Hepatocyte (in vitro differentiated cells): ENCODE data around the gene GABRP.
"Not testable (repeated sequence)": the region's sequence is repeated elsewhere in the genome, so short reads cannot be mapped to it uniquely, and the experiment has no call there.

ENCODE experiments used
- EZH2 ChIP-seq: fragments of 200-600 bp; sonication (generic); IDR thresholded peaks from 2 replicates; pipeline ENCODE4 v1.6.1; 2016; ENCODE audit warnings: antibody characterized with exemption, mild to moderate bottlenecking, borderline replicate concordance
- EZH2phosphoT487 ChIP-seq: fragments of 200-600 bp; sonication (generic); IDR thresholded peaks from one replicate; pipeline ENCODE4 v1.6.1; 2018; ENCODE audit warnings: antibody characterized with exemption, mild to moderate bottlenecking, low read depth, moderate library complexity; ENCODE audit not compliant: unreplicated experiment, severe bottlenecking
- TF ChIP-seq, protein P1 (sequence below): fragments of 200-600 bp; sonication (generic); IDR thresholded peaks from 2 replicates; pipeline ENCODE4 v1.5.1; 2016; ENCODE audit warnings: antibody characterized with exemption, mild to moderate bottlenecking; ENCODE audit not compliant: poor library complexity

DNA sequence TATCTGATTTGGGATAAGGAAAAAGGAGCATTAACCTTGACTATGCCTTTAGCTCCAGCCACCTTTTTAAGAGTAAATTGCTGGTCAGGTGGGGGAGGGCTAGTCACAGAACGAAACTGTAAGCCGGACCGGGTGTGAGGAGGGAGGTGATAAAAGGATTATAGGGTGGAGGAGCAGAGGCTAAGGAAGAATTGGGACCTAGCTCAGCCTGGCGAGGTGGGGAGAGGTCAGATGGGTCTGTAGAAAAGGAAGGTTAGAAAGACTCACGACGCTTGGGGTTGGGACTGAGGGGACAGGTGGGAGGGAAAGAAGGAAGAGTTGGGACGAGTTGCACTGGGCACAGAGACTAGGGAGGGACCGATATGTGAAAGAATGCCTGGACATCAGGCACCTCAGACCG, 17.7 kb upstream of the GABRP start:
- TF ChIP-seq EZH2phosphoT487, EZH2: not testable (repeated sequence)
- TF ChIP-seq, protein P1, sequence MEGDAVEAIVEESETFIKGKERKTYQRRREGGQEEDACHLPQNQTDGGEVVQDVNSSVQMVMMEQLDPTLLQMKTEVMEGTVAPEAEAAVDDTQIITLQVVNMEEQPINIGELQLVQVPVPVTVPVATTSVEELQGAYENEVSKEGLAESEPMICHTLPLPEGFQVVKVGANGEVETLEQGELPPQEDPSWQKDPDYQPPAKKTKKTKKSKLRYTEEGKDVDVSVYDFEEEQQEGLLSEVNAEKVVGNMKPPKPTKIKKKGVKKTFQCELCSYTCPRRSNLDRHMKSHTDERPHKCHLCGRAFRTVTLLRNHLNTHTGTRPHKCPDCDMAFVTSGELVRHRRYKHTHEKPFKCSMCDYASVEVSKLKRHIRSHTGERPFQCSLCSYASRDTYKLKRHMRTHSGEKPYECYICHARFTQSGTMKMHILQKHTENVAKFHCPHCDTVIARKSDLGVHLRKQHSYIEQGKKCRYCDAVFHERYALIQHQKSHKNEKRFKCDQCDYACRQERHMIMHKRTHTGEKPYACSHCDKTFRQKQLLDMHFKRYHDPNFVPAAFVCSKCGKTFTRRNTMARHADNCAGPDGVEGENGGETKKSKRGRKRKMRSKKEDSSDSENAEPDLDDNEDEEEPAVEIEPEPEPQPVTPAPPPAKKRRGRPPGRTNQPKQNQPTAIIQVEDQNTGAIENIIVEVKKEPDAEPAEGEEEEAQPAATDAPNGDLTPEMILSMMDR = not testable (repeated sequence)
